ACC112 (cell line): Measurements from ENCODE around the gene VEGFC.
A peak's percentile ranks its signal among the peaks of the same experiment; 100 is the strongest.

Experiments used
- H2AFZ ChIP-seq: fragments of 200-600 bp; sonication (generic); one replicate; pipeline ENCODE4 v1.6.0; 2017; ENCODE audit warnings: antibody characterized with exemption, low read length; ENCODE audit not compliant: unreplicated experiment
- H3K27ac ChIP-seq: fragments of 200-600 bp; sonication (generic); 2 replicates; pipeline ENCODE4 v1.5.1; 2014; ENCODE audit warnings: low read depth, mild to moderate bottlenecking, antibody characterized with exemption, low read length, moderate library complexity
- H3K27me3 ChIP-seq: fragments of 200-600 bp; sonication (generic); 2 replicates; pipeline ENCODE4 v1.6.1; 2014; ENCODE audit warnings: mild to moderate bottlenecking, antibody characterized with exemption, low read length, moderate library complexity, mixed read lengths; ENCODE audit not compliant: insufficient read depth
- H3K36me3 ChIP-seq: fragments of 200-600 bp; sonication (generic); 2 replicates; pipeline ENCODE4 v1.6.1; 2016; ENCODE audit warnings: mild to moderate bottlenecking, antibody characterized with exemption, low read length, moderate library complexity, mixed read lengths; ENCODE audit not compliant: insufficient read depth
- H3K4me1 ChIP-seq: fragments of 200-600 bp; sonication (generic); one replicate; pipeline ENCODE4 v1.6.1; 2016; ENCODE audit warnings: low read length, mixed read lengths; ENCODE audit not compliant: insufficient read depth, unreplicated experiment, control insufficient read depth
- H3K4me3 ChIP-seq: fragments of 200-600 bp; sonication (generic); 2 replicates; pipeline ENCODE4 v1.5.1; 2014; ENCODE audit warnings: mild to moderate bottlenecking, low read depth, low read length
- H3K79me2 ChIP-seq: fragments of 200-600 bp; sonication (generic); one replicate; pipeline ENCODE4 v1.6.0; 2016; ENCODE audit warnings: low read length; ENCODE audit not compliant: control insufficient read depth, unreplicated experiment, insufficient read depth

The VEGFC gene

DNA sequence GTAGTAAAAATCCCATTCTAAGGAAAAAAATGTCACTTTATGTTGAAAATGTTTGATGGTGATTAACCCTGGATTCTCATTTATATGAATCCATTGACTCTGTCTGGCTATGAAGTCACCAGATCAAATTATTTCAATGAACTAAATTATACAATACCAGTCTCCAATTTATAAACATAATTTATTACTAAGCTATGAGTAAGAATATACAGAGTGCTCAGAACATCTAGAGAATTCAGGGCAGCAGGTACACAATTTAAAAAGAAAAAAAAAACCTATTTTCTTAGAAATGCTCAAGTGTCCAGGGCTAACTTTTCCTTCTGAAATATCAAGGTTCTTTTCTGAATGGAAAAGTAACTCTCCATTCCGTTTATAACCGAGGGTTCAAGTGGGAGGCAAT, 48.6 kb downstream of the VEGFC start:
- Histone ChIP-seq H3K79me2 (peaks cover 91% of the 10 kb centered on the region), H3K27me3 (no peaks in the 10 kb centered on the region), H3K4me1 (peaks cover 33% of the 10 kb centered on the region), H3K36me3 (no peaks in the 10 kb centered on the region), H3K4me3 (no peak overlapping the region), H2AFZ (no peak overlapping the region), H3K27ac (peak overlapping the region; percentile 2)

DNA sequence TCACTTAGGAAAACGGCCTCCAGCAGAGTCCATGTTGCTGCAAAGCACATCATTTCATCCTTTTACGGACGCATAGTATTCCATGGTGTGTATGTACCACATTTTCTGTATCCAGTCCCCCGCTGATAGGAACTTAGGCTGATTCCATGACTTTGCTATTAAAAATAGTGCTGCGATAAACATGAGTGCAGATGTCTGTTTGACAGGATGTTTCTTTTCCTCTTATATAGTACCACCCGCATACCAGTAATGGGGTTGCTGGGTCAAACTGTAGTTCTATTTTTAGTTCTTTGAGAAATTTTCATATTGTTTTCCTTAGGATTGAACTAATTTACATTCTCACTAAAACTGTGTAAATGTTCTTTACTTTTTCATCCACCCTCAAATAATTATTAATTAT, 50.5 kb downstream of the VEGFC start:
- H3K4me3 ChIP-seq, result no peak overlapping the region
- peaks cover 89% of the 10 kb centered on the region for H3K79me2 ChIP-seq
- no peaks in the 10 kb centered on the region for H3K27me3 ChIP-seq
- no peak overlapping the region for H2AFZ ChIP-seq
- H3K4me1 ChIP-seq, result peaks cover 30% of the 10 kb centered on the region
- H3K27ac ChIP-seq, result no peak overlapping the region
- H3K36me3 ChIP-seq, result no peaks in the 10 kb centered on the region

DNA sequence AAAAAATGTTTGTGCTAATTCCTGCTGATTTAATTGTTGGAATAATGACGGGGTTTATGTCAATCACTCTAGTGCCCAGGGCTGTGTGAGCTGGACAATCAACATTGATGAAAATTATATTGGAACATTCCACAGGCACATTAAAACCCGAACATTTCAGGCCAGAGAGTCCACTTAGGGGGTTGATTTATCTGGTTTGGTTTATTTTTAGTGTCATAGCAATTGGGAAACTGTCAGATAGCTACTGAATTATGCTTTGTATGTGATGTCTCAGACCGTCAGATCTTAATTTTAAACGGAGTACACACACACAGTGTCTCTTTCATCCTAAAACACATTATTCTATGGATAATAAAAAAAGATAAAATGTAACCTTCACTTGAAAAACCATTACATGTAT, 51.5 kb downstream of the VEGFC start:
- Histone ChIP-seq H3K36me3 (no peaks in the 10 kb centered on the region), H3K79me2 (peaks cover 81% of the 10 kb centered on the region)

DNA sequence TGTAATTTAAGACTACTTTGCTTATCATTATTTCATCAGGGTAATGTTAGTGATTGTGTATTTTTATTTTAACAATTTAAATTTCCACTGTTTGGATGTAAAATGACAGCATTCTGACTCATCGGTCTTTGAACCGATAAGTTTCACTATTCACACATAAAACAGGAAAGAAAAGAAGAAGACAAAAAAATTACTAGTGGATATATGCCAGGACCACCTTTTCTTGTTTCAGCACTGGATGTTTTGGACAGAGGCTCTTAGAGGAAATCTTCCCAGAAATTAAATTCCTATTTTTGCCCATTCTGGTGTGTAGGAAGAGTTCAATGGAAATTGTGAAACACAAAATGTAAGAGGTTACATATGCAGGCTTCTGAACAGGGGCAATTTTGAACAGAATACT, 57.4 kb downstream of the VEGFC start:
- Histone ChIP-seq H2AFZ (no peak overlapping the region), H3K4me1 (peaks cover 44% of the 10 kb centered on the region), H3K36me3 (no peaks in the 10 kb centered on the region), H3K4me3 (no peak overlapping the region), H3K27ac (peak overlapping the region; percentile 56), H3K79me2 (peaks cover 81% of the 10 kb centered on the region), H3K27me3 (no peaks in the 10 kb centered on the region)

More for the DNA sequence above, 51.5 kb downstream of the VEGFC start:
- Histone ChIP-seq H3K27ac (no peak overlapping the region), H2AFZ (no peak overlapping the region), H3K27me3 (no peaks in the 10 kb centered on the region), H3K4me1 (peaks cover 28% of the 10 kb centered on the region), H3K4me3 (no peak overlapping the region)

DNA sequence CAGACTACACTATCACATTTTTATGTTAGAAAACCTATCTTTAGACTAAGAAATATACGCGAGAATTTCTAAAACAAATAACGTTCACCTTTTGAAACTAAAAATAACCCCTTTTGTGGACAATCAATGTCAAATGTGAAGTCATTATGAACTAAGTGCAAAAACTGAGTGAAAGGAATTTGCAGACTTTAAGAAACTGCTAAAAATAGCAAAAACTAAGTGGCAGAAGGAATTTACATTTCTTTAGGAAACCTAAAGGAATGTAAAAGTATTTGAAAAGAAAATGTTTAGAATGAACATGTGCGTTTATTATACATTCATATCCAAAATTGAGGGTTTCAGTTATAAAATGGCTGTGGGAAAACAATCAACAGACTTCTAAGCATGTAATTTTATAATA, 58.3 kb downstream of the VEGFC start:
- Histone ChIP-seq H3K36me3 (no peaks in the 10 kb centered on the region), H3K27me3 (no peaks in the 10 kb centered on the region), H3K4me3 (no peak overlapping the region), H3K4me1 (peaks cover 44% of the 10 kb centered on the region), H2AFZ (no peak overlapping the region), H3K79me2 (peaks cover 85% of the 10 kb centered on the region), H3K27ac (peak overlapping the region; percentile 46)

DNA sequence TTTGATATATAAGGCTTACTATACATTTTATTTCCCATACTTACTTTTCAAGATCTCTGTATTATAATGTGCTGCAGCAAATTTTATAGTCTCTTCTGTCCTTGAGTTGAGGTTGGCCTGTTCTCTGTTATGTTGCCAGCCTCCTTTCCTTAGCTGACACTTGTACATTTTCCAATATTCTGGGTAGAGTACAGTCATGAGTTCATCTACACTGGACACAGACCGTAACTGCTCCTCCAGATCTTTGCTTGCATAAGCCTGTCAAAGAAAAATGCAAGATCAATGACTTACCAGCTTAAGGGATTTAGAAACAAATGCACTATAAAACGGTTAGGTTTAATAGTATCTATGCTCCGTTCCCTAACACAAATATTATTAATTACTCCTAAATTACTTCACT, 63.2 kb downstream of the VEGFC start:
- Histone ChIP-seq H3K36me3 (peaks cover 22% of the 10 kb centered on the region), H3K4me3 (no peak overlapping the region), H3K27me3 (no peaks in the 10 kb centered on the region), H3K27ac (no peak overlapping the region), H3K4me1 (peaks cover 40% of the 10 kb centered on the region), H3K79me2 (peaks cover 77% of the 10 kb centered on the region), H2AFZ (no peak overlapping the region)

DNA sequence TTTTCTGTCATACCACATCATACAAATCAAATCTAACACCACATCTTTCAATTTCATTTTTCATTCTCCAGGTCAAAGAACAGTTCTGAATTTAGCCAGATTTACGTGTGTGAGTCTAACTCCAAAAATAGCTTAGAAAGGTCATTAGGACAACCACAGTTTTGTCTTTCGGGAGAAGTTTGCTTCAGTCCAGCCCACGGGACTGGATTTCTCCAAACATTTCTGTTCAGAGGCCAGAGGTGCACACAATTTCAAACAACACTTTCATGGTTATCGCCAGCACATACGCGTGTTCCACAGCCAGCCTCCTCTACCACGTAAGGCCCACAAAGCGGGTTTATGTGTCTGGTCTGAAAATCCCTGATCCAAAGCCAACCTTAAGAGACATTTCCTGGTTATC, 65.9 kb downstream of the VEGFC start:
- H3K4me3 ChIP-seq, result peak overlapping the region; percentile 49
- no peaks in the 10 kb centered on the region for H3K27me3 ChIP-seq
- H3K27ac ChIP-seq, result peak overlapping the region; percentile 43
- peaks cover 17% of the 10 kb centered on the region for H3K4me1 ChIP-seq
- no peak overlapping the region for H2AFZ ChIP-seq
- H3K79me2 ChIP-seq, result peaks cover 51% of the 10 kb centered on the region
- peaks cover 28% of the 10 kb centered on the region for H3K36me3 ChIP-seq

DNA sequence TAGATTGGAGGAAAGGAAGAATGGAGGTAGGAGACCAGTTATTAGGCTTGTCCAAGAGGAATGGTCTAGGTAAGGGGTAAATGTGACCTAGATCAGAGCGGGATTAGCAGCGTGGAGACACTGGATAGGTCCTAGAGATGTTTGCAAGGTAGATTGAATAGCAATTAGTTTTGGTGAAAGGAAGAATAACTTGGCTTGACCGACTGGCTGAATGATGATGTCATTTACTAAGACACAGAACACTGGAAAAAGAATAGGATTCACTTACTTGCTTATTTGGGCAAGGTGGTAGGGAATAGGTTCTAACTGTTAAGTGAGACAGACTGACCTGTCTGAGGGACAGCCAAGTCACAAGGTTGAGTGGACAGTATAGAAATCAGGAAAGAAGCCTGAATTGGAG, 71.3 kb downstream of the VEGFC start:
- Histone ChIP-seq H3K4me3 (no peak overlapping the region), H3K27ac (no peak overlapping the region), H3K79me2 (peaks cover 22% of the 10 kb centered on the region), H2AFZ (no peak overlapping the region), H3K27me3 (no peaks in the 10 kb centered on the region), H3K4me1 (no peaks in the 10 kb centered on the region), H3K36me3 (peaks cover 22% of the 10 kb centered on the region)

DNA sequence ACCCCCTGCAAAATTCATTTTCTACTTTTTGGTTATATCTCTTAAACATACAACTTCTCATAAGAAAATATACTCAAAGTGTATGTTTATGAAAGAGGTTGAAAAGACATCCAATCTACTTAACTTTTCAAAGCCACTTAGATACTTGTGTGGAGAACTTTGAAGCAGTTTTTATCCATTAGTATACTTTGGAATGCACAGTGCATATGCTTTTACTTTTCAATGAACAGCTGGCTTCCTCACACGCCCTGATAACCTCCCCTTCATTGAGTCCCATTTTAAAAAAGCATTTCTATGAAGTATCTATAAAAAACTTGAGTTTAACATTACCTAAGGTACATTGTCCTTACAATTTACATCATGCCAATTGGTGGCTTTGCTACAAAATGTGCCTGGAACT, 73.8 kb downstream of the VEGFC start:
- Histone ChIP-seq H3K36me3 (peaks cover 34% of the 10 kb centered on the region), H3K4me3 (no peak overlapping the region), H3K4me1 (no peaks in the 10 kb centered on the region), H3K79me2 (peaks cover 27% of the 10 kb centered on the region), H3K27me3 (no peaks in the 10 kb centered on the region), H2AFZ (no peak overlapping the region), H3K27ac (no peak overlapping the region)

DNA sequence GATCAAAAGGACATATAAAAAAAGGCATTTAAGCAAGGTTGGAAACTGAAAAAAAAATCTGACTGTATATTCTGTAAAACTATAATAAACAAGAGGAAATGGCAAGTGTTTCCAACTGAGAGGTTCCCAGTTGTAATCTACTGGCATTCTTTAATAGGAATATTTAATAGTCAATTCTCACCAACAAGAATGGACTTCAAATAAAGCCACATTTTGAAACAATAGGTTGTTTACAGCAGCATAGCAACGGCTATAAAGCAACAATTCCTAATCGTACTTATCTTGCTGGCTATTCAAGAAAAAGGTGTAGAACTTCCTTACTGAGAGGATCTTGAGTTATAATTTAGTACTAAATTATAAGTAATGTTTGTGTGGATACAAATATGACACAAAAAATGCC, 75.5 kb downstream of the VEGFC start:
- H2AFZ ChIP-seq, result no peak overlapping the region
- peaks cover 32% of the 10 kb centered on the region for H3K79me2 ChIP-seq
- H3K36me3 ChIP-seq, result peaks cover 37% of the 10 kb centered on the region
- no peak overlapping the region for H3K27ac ChIP-seq
- no peaks in the 10 kb centered on the region for H3K4me1 ChIP-seq
- H3K27me3 ChIP-seq, result no peaks in the 10 kb centered on the region
- no peak overlapping the region for H3K4me3 ChIP-seq

DNA sequence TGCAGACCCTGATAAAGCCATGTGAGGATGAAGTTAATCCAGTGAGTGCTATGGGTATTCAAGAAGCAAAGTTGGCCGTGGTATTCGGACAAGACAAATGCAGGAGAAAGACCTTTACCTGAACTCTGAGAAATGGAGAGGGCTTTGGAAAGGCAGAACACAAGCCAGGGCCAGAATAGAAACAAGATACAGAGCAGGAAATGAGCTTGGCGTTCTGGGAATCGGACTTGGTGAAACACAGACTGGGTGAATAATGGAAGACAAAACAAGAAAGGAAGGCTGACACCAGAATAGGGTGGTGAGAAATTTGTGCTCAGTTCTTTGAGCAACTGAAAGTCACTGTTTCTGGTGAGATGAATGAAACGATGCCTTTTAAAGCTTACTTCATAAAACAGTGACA, 83.3 kb downstream of the VEGFC start:
- H3K4me3 ChIP-seq, result no peak overlapping the region
- H3K36me3 ChIP-seq, result peaks cover 28% of the 10 kb centered on the region
- H2AFZ ChIP-seq, result no peak overlapping the region
- H3K79me2 ChIP-seq, result peaks cover 8% of the 10 kb centered on the region
- peaks cover 14% of the 10 kb centered on the region for H3K4me1 ChIP-seq
- no peaks in the 10 kb centered on the region for H3K27me3 ChIP-seq
- H3K27ac ChIP-seq, result peak overlapping the region; percentile 5; the same call in 1 of the 2 replicates
